ENCODE measurements around the gene HPRT1.

The HPRT1 gene

GRCh38 chrX:134543288-134543687 lies 83.3 kb downstream of the HPRT1 start:
- DNase-seq (ENCODE audit: low read depth, low spot score): no peak

- DNase-seq (ENCODE audit: low read depth, low spot score): no peak
Observed at GRCh38 chrX:134544135-134544512, 84.2 kb downstream of the HPRT1 start.

- DNase-seq (ENCODE audit: low read depth, low spot score): no peak
Observed at GRCh38 chrX:134544513-134545151, 84.7 kb downstream of the HPRT1 start.

GRCh38 chrX:134545510-134545909 lies 85.5 kb downstream of the HPRT1 start:
- DNase-seq (ENCODE audit: low read depth, low spot score): no peak

DNA sequence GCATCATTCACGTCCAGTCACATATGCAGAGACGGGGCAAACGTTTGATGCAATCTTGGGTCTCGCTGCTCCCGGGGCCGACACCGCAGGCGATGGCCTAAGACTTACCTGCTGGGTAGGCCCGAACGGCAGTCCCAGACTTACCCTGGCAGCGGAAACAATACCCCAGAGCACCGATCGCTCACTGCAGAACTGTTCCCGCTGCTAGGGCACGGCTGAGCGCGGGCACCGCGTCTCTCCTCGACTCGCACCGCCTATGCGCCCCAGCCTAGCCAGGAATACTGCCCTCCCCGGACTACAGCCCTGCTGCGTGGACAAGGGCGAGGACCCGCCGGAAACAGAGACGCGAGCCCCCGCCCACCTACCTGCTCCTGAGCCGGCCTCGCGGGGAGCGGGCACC lies 86.2 kb downstream of the HPRT1 start:
- no peak for DNase-seq (ENCODE audit: low read depth, low spot score)

GRCh38 chrX:134547047-134547679 lies 87.2 kb downstream of the HPRT1 start:
- no peak for DNase-seq (ENCODE audit: low read depth, low spot score)

GRCh38 chrX:134548257-134549201 lies 88.6 kb downstream of the HPRT1 start:
- no peak for DNase-seq (ENCODE audit: low read depth, low spot score)

Data from astrocyte of the hippocampus (primary cell).